BJ (cell line): ENCODE results near the gene ADM2. TPM values are rescaled to one million over a fixed set of nuclear protein-coding genes. Genes with fewer than 3 reads are reported as not detected.
A peak's percentile ranks its signal among the peaks of the same experiment; 100 is the strongest.

Experiments
- CTCF ChIA-PET: fragments of 350-600 bp; formaldehyde crosslinking; extraction: SDS; loops from one replicate; lab custom pipeline; 2021; ENCODE audit warnings: antibody characterized with exemption, inconsistent platforms; lab: Yijun Ruan, JAX
- POLR2A ChIA-PET: fragments of 300-600 bp; sonication (Branson Sonifier 250); formaldehyde crosslinking; extraction: SDS; loops from one replicate; lab custom pipeline; 2021; ENCODE audit warnings: antibody characterized with exemption; lab: Charles Lee
- DNase-seq: peaks from one replicate; pipeline ENCODE4 v3.0.0-alpha.2; 2011; ENCODE audit warnings: low read depth
- H3K27me3 ChIP-seq: 2 replicates; pipeline ENCODE4 v1.6.0; 2011; ENCODE audit warnings: low read length; ENCODE audit not compliant: control insufficient read depth, insufficient read depth
- H3K36me3 ChIP-seq: 2 replicates; pipeline ENCODE4 v1.5.1; 2011; ENCODE audit warnings: low read length; ENCODE audit not compliant: control insufficient read depth, insufficient read depth
- H3K4me3 ChIP-seq: 2 replicates; pipeline ENCODE4 v1.5.1; 2011; ENCODE audit warnings: low read depth, mild to moderate bottlenecking, control low read depth, low read length
- CTCF ChIP-seq: IDR thresholded peaks from 2 replicates; pipeline ENCODE4 v1.5.1; 2011; ENCODE audit warnings: low read depth, mild to moderate bottlenecking, control low read depth, inconsistent platforms, low read length, moderate library complexity; ENCODE audit not compliant: insufficient read depth
- polyA plus RNA-seq: library from polyadenylated mRNA; depleted of rRNA; stranded (reverse); fragments of >200 nt; gene quantifications from 2 replicates; pipeline ENCODE4 v1.2.3, GENCODE V29; 2011

Gene ADM2
- polyA plus RNA-seq, 1 experiment: 16.0 TPM

- ChIA-PET CTCF (no interaction called here), POLR2A (no interaction called here)
- no peak for DNase-seq
- Histone ChIP-seq H3K36me3 (peaks cover 38% of the 10 kb centered on the region), H3K4me3 (no peak overlapping the region), H3K27me3 (no peaks in the 10 kb centered on the region)
- no peak for TF ChIP-seq CTCF
These were observed 26.1 kb upstream of the ADM2 start for GRCh38 chr22:50455201-50455600.

- peaks cover 43% of the 10 kb centered on the region for H3K36me3 ChIP-seq
- H3K4me3 ChIP-seq: no peak overlapping the region
- POLR2A ChIA-PET: no interaction called here
- TF ChIP-seq CTCF: no peak
- CTCF ChIA-PET: interaction anchor here (0.8 to 1.5 kb wide), 4 partner anchors 13 to 165 kb away, joined by 3 to 5 read pairs (median 3); no protein-coding TSS in a partner anchor
- no peaks in the 10 kb centered on the region for H3K27me3 ChIP-seq
- DNase-seq: no peak
These were observed 25.3 kb upstream of the ADM2 start for GRCh38 chr22:50456026-50456425.

GRCh38 chr22:50456466-50457234 lies 24.7 kb upstream of the ADM2 start:
- ChIA-PET POLR2A (no interaction called here), CTCF (interaction anchor here (0.8 to 1.5 kb wide), 4 partner anchors 12 to 165 kb away, joined by 3 to 5 read pairs (median 3); no protein-coding TSS in a partner anchor)
- TF ChIP-seq CTCF: peak; percentile 17; the same call in 1 of the 2 replicates
- no peak for DNase-seq
- H3K36me3 ChIP-seq: peaks cover 50% of the 10 kb centered on the region
- no peaks in the 10 kb centered on the region for H3K27me3 ChIP-seq
- H3K4me3 ChIP-seq: no peak overlapping the region

- no peak for DNase-seq
- ChIA-PET POLR2A (no interaction called here), CTCF (interaction anchor here (1.6 to 2.1 kb wide), 2 partner anchors 13 to 14 kb away, joined by 4 to 6 read pairs; no protein-coding TSS in a partner anchor)
- Histone ChIP-seq H3K27me3 (no peaks in the 10 kb centered on the region), H3K36me3 (peaks cover 68% of the 10 kb centered on the region), H3K4me3 (no peak overlapping the region)
- no peak for TF ChIP-seq CTCF
These were observed 22.3 kb upstream of the ADM2 start for GRCh38 chr22:50459016-50459415.

GRCh38 chr22:50459496-50460140 lies 21.7 kb upstream of the ADM2 start:
- H3K4me3 ChIP-seq: no peak overlapping the region
- H3K36me3 ChIP-seq: peaks cover 68% of the 10 kb centered on the region
- DNase-seq: no peak
- POLR2A ChIA-PET: no interaction called here
- no peak for TF ChIP-seq CTCF
- no peaks in the 10 kb centered on the region for H3K27me3 ChIP-seq
- CTCF ChIA-PET: interaction anchor here (1.6 kb wide), 1 partner anchor 13 kb away, joined by 6 read pairs; no protein-coding TSS in a partner anchor
